Pancreas (tissue), 10 donors: ENCODE results near the gene COL19A1. TPM values are rescaled to one million over a fixed set of nuclear protein-coding genes. Genes with fewer than 3 reads are reported as not detected.

Source experiments
- ATAC-seq, 4 donors: fragments of 200-7000 bp; cut with Tn5 transposase; one replicate each; pipeline versions ENCODE4 v1.8.0 to v1.9.1; 2020; ENCODE audit warnings: mild to moderate bottlenecking in 4 of 4, moderate library complexity in 4 of 4
- DNase-seq, 6 donors: peaks; one replicate each; pipeline ENCODE4 v3.0.0-alpha.2; 2020
- FAIRE-seq: peaks from 2 replicates; lab custom pipeline; 2012; peaks lifted over from hg19 to GRCh38; lab: Jason Lieb, UNC
- H3K27ac ChIP-seq, 4 donors: fragments of 200-600 bp; sonication (generic); 1 replicate in 3 of 4; 2 replicates in 1 of 4; pipeline versions ENCODE4 v1.5.0 to v1.8.0; 2020
- H3K27me3 ChIP-seq, 4 donors: fragments of 200-600 bp; one replicate each; pipeline ENCODE4 v1.8.0; 2021
- H3K36me3 ChIP-seq, 3 donors: fragments of 200-600 bp; sonication (generic) in 1 of 3; one replicate each; pipeline versions ENCODE4 v1.5.0 to v1.8.0; 2020 to 2021
- H3K4me1 ChIP-seq, 3 donors: fragments of 200-600 bp; one replicate each; pipeline ENCODE4 v1.8.0; 2021
- H3K4me3 ChIP-seq, 4 donors: fragments of 200-600 bp; sonication (generic) in 2 of 4; one replicate each; pipeline versions ENCODE4 v1.5.0 to v1.8.0; 2020 to 2021
- H3K9me3 ChIP-seq, 4 donors: fragments of 200-600 bp; one replicate each; pipeline ENCODE4 v1.8.0; 2021
- WGBS, 2 donors: extraction: QIAGEN DNeasy Blood & Tissue Kit; methylation state at CpG; one replicate each; pipeline ENCODE4 v1.1.7; 2013; 5-methylcytosine and 5-hydroxymethylcytosine counted together
- intact Hi-C, 3 donors: fragments of 100-400 bp; cut with DNase I; formaldehyde crosslinking; loops; one replicate each; pipeline versions ENCODE4 v1.11.1 to v1.14.2; 2022
- polyA plus RNA-seq, 2 donors: library from polyadenylated mRNA; stranded (reverse); fragments of 200-250 nt; gene quantifications; one replicate each; pipeline ENCODE4 v1.2.3, GENCODE V29; 2013
- total RNA-seq, 6 donors: library from RNA; stranded (reverse); fragmentation: NEBNext Ultra II Directional in 4 of 6; extraction: Animal tissue kit (Norgen Biotek cat#: 25700) in 4 of 6; gene quantifications; one replicate each; pipeline versions ENCODE4 v1.2.1 to v1.2.4, GENCODE V29; 2021 to 2023
- TF ChIP-seq, protein P1 (sequence below), 4 donors: fragments of 200-600 bp; sonication (generic) in 3 of 4; IDR thresholded peaks; one replicate each; pipeline versions ENCODE4 v1.5.0 to v1.8.0; 2021; ENCODE audit warnings: antibody characterized with exemption in 4 of 4
- donor health status: healthy with polysubstance abuse.
- donor health status: DM: no; HTN: no; CAD: no; lungs with moderate emphysema.
- donor health status: DM: no; HTN: no; CAD: no.
- donor health status: control.
- donor health status: control.
- donor health status: Bipolar disorder and iron deficiency.
- donor health status: DM: yes; HTN: yes; CAD: no.
- donor health status: DM: no; HTN: no; CAD: no.
- donor health status: DM: no; HTN: no; CAD: no.
- donor health status: DM: yes; HTN: yes; CAD: no.

Gene COL19A1
- total and polyA plus RNA-seq, 8 donors: 0.04 to 0.86 (median 0.37) TPM

- no peaks in the 10 kb centered on the region for H3K27me3 ChIP-seq
- ATAC-seq (no peak), DNase-seq (no peak), FAIRE-seq (no peak)
- no peak overlapping the region for H3K27ac ChIP-seq
- H3K36me3 ChIP-seq: no peaks in the 10 kb centered on the region
- no peaks in the 10 kb centered on the region for H3K9me3 ChIP-seq
- TF ChIP-seq, protein P1, sequence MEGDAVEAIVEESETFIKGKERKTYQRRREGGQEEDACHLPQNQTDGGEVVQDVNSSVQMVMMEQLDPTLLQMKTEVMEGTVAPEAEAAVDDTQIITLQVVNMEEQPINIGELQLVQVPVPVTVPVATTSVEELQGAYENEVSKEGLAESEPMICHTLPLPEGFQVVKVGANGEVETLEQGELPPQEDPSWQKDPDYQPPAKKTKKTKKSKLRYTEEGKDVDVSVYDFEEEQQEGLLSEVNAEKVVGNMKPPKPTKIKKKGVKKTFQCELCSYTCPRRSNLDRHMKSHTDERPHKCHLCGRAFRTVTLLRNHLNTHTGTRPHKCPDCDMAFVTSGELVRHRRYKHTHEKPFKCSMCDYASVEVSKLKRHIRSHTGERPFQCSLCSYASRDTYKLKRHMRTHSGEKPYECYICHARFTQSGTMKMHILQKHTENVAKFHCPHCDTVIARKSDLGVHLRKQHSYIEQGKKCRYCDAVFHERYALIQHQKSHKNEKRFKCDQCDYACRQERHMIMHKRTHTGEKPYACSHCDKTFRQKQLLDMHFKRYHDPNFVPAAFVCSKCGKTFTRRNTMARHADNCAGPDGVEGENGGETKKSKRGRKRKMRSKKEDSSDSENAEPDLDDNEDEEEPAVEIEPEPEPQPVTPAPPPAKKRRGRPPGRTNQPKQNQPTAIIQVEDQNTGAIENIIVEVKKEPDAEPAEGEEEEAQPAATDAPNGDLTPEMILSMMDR (IDR thresholded peaks at IDR 0.05): no peak
- intact Hi-C loops: no loop called here
- no peak overlapping the region for H3K4me3 ChIP-seq
- 90 to 91% methylated on average over 3 of the region's 3 CpGs for WGBS, 2 donors
- no peaks in the 10 kb centered on the region for H3K4me1 ChIP-seq
Measured at GRCh38 chr6:69861986-69862385, 4.4 kb upstream of the COL19A1 start.

DNA sequence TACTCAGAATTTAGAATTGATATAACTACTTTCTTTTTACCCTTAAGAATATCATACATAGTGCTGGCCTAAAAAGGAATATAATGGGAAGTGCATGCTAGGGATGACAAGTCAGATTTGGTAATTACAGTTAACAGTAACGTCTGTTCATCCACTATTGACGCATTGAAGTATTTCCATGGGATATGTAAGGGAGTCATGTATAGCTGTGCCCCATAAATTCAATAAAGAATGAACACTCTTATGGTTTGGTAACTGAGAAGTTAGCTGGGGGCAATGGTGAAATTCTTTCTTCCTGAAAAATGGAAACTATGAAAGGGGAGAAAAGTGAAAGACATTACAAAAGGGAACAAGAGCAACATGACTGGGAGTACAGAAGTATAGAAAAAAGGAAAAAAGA is 2.6 kb upstream of the COL19A1 start:
- intact Hi-C loops: no loop called here
- TF ChIP-seq, protein P1 (IDR thresholded peaks at IDR 0.05): no peak
- Histone ChIP-seq H3K4me3 (no peak overlapping the region), H3K27me3 (no peaks in the 10 kb centered on the region), H3K27ac (no peak overlapping the region), H3K9me3 (no peaks in the 10 kb centered on the region), H3K4me1 (no peaks in the 10 kb centered on the region), H3K36me3 (no peaks in the 10 kb centered on the region)
- no peak for ATAC-seq
- FAIRE-seq: no peak
- WGBS, 2 donors: 93 to 94% methylated on average over 2 of the region's 2 CpGs
- DNase-seq: no peak

DNA sequence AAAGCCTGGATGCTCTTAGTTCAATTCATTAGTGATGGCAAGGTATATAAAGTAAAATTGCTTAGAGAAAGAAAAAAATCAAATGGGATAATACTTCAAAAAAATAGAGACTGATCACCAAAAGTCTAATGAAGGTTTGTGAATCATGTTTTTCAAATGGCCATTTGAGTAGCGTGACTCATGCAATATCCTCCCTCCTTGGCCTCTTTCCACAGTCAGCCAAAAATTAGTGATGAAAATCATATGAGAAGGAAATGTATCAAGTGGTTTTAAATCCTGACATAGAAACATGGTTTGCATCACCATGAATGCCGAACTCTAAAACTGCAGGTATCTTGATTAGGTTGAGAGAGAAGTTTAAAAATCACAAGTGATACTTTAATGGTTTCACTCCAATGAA is 1.2 kb upstream of the COL19A1 start:
- Histone ChIP-seq H3K4me3 (no peak overlapping the region), H3K27me3 (no peaks in the 10 kb centered on the region), H3K27ac (no peak overlapping the region), H3K4me1 (no peaks in the 10 kb centered on the region), H3K9me3 (no peaks in the 10 kb centered on the region), H3K36me3 (no peaks in the 10 kb centered on the region)
- no peak for DNase-seq
- 87 to 94% methylated on average over 2 of the region's 2 CpGs for WGBS, 2 donors
- ATAC-seq: no peak
- TF ChIP-seq, protein P1 (IDR thresholded peaks at IDR 0.05): no peak
- no peak for FAIRE-seq
- intact Hi-C loops: no loop called here

GRCh38 chr6:69866770-69867638 is 648 bp downstream of the COL19A1 start:
- Histone ChIP-seq H3K9me3 (no peaks in the 10 kb centered on the region), H3K27me3 (no peaks in the 10 kb centered on the region), H3K4me3 (peak overlapping the region; percentile 38 to 73 (median 63)), H3K4me1 (no peaks in the 10 kb centered on the region), H3K27ac (peak overlapping the region in 1 of 4 donors; percentile 15), H3K36me3 (no peaks in the 10 kb centered on the region)
- TF ChIP-seq, protein P1 (IDR thresholded peaks at IDR 0.05): peak in 2 of 4 donors; percentile 8 to 10
- ATAC-seq: peak; percentile 88 to 94 (median 90)
- FAIRE-seq: no peak
- intact Hi-C loops: no loop called here
- 0 to 1% methylated on average over 77 to 80 of the region's 80 CpGs for WGBS, 2 donors
- peak; percentile 42 to 84 (median 65) for DNase-seq

- H3K27ac ChIP-seq: peak overlapping the region in 1 of 4 donors; percentile 15
- H3K4me3 ChIP-seq: peak overlapping the region; percentile 38 to 73 (median 63)
- FAIRE-seq (no peak), ATAC-seq (peak in 1 of 4 donors; percentile 5), DNase-seq (no peak)
- no peaks in the 10 kb centered on the region for H3K4me1 ChIP-seq
- no peaks in the 10 kb centered on the region for H3K27me3 ChIP-seq
- TF ChIP-seq, protein P1 (IDR thresholded peaks at IDR 0.05): no peak
- H3K36me3 ChIP-seq: no peaks in the 10 kb centered on the region
- intact Hi-C loops: no loop called here
- 16 to 19% methylated on average over 11 of the region's 11 CpGs for WGBS, 2 donors
- no peaks in the 10 kb centered on the region for H3K9me3 ChIP-seq
Measured at GRCh38 chr6:69867639-69867976, 1.3 kb downstream of the COL19A1 start.
